Activated effector memory CD4-positive, alpha-beta T cell treated with Interleukin-2 at 50 U/mL for 16 hours (primary cell): Measurements from ENCODE around the gene AHCTF1.
"Not testable (repeated sequence)": the region's sequence is repeated elsewhere in the genome, so short reads cannot be mapped to it uniquely, and the experiment has no call there.

Experiments
- DNase-seq: peaks from one replicate; pipeline ENCODE4 v3.0.0-alpha.2; 2020

The AHCTF1 gene

DNA sequence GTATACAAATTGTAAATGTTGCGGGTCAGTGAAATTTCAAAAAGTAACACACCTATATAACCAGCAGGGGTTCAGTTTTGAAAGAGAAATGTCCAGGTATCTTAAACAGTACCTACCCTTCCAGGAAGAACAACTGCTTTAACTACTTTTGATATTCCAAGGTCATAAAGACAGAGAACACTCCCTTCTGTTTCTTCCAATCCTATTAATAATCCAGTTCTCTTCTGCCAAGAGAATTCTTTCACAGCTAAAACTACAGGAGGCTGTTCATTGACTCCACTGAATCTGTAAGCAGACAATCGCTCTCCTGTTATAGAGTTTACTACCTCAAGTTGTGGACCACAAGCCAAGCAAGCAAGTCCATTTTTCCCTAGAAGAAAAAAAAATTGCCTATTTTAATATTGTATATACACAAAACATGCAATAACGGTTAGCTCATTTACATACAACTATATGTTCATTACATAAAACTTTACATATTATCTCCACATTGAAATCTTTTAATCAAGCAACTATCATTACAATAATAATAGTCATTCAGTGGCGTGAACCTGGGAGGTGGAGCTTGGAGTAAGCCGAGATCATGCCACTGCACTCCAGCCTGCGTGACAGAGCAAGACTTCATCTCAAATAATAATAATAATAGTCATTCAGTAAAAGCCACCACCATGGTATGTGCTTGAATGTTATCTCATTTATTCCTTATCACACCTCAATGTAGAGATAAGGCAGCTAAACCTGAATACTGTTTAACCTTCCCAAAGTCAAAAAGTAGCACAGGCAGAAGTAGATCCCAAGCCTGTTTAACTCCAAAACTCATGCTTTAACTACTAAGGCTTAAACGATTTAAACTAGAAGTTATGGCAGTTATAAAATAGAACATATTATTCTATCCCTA is 15.5 kb downstream of the AHCTF1 start:
- DNase-seq = not testable (repeated sequence)

DNA sequence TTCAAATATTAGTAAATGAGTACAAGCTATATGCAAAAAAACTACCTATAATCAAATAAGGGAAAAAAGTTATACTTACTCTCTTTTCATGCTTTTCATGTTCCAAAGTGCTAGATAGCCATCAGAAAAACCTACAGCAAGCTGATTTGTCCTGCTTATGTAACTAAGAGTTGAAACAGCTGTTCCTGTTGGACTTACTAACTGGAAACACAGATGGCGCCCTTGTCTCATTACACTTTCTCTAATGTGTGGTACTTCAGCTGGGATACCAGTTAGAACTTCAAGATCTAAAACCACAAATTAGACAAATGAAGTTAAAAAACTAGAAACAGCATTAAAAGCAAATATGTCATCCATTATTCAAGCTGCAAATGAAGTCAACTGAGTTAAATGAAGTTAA is 24.3 kb downstream of the AHCTF1 start:
- DNase-seq = no peak

DNA sequence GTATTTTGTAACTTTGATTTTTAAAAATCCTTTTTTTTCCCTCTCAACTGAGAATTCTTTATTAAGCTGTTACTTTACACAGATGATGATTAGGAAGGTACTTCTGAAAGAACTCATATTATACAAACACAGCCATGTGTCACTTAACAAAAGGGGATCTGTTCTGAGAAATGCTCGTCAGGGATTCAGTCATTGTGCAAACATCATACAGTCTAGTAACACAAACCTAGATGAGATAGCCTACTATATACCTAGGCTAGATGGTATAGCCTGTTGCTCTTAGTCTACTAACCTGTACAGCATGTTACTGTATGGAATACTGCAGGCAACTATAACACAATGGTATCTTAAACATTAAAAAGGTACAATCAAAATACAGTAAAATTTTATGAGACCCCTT is 24.9 kb downstream of the AHCTF1 start:
- no peak for DNase-seq

DNA sequence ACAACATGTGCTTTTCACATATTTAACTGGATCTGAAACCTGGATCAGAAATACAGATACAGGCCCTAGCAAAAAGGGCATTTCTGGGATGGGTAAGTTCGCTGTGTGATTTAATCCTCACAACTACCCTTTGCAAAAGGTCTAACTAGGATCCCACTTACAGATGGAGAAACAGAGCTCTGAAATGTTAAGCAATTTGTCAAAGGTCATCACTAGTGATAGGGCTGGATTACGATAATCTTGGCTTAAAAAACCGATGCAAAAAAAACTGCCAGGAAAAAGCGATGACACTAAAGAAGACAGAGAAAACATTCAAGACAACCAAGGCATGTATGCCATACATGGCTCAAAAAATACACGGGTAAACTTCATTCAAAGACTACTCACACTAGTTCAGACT is 29.9 kb downstream of the AHCTF1 start:
- DNase-seq = no peak

DNA sequence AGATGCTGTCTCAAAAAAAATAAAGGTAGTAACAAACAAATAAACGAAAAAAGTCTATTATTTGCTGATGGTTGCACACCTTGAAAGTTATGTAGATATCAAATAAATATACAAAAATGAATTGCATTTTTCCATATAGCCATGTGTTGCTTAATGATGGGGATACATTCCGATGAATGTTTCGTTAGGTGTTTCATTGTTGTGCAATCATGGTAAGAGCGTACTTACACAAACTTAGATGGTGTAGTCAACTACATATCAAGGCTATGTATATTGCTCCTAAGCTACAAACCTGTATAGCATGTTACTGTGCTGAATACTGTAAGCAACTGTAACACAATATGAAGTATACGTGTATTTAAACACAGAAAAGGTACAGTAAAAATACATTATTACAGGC is 34.4 kb downstream of the AHCTF1 start:
- DNase-seq = no peak

DNA sequence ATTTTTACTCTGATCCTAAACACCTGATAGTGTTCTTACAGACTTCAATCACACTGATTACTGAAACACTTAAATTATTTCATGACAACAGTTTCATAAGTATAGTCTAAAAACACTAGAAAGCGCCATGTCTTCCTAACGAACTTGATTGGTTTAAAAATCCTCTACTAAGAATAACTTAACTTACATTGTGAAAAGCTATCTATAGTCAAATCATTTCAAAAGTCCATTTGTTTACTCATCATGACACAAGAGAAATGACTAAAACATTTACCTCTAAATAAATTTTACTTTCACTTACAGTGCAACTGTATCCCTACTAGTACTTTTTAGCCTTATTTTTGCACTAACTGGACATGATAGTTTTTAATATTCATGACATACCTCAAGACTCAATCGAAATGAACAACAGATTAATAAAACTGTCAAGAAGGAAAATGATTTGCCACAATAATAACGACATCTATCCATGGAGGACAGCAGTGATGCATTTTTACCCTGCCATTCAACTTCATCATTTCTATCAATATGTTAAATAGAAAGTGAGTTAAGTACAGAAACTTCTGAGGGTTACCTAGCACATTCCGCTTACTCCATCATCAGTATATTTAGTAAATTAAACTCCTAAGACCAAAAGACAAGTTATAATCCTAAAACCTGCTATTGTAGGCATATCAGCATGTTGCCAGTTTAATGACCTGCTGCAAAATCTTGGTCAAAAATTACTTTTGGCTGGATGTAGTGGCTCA is 38.4 kb downstream of the AHCTF1 start:
- no peak for DNase-seq

DNA sequence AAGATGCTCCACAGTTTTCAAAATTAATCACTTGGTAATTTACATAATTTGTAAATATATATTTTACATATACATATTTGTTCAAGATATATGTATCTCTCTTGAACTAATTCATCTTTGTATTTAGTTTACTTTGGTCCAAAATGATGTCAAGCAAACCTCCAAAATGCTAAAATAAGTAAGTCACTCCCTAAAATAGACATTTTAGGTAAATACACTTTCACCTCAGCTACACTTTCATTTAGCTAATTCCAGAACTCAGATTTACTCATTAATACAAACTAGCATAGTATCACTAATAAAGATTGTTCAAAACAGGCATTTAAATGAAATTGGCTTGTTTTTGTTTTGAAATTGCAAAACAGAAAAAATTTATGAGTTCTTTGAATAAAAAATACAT is 40.6 kb downstream of the AHCTF1 start:
- no peak for DNase-seq

DNA sequence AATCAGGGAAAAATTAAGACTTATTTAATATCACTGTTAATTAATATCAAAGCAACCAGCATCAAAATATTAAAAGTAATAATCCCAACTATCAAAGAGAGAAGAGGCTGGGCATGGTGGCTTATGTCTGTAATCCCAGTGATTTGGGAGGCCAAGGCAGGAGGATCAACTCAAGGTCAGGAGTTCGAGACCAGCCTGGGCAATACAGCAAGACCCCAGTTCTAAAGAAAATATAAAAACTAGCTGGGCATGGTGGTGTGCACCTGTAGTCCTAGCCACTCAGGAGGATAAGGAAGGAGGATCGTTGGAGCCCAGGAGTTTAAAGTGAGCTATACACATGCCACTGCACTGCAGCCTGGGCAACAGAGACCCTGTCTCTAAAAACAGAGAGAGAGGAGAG is 43.2 kb downstream of the AHCTF1 start:
- no peak for DNase-seq

DNA sequence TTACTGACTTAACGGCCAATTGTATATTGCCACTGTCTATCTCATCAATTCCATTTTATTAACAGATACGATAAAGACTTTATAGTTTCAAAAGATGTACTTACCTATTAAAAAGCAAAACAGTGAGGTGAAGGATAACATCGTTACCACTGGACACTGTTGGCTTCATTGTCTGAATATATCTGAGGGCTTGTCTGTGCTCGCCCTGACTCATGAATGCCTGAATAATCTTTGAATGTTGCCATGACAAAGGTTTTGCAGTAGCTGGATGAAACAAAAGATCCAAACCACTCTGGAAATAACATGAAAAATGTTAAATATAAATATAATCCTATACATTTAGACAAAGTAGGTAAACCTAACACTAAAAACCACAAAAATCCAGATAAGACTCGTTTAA is 46.4 kb downstream of the AHCTF1 start:
- not testable (repeated sequence) for DNase-seq

DNA sequence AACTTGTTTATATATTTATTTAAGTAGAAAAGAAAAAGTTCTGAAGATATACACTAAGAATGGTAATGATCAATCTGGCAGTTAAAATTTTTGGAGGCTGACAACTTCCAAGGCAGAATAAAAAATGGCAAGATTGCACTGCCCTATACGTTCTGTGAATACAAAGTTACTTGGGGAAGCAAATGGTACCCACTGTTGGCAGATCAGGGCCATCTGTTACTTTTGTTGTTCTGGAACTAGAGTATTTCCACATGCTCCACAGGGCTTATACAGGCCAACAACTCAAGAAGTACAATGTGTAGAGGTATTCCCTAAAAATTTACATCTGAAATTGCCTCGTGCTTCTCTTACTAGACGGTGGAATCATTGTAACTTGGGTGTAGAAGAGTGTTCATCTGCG is 53.2 kb downstream of the AHCTF1 start:
- DNase-seq = no peak

DNA sequence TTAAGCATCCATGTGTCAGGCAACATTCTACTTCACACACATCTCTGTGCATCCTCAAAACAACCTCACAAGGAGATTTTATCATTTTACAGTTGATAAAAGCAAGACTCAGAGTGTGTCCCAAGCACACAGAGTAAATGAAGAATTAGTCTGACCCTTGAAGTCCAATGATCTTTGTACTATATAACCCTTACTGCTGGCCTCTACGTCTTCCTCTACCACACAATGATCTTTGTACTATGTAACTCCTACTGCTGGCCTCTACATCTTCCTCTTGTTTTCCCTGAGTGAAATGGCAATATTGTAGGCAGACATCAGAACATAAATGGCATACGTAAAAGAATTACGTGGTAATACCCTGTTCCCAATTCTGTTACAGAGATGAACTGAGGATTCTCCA is 55.3 kb downstream of the AHCTF1 start:
- DNase-seq = no peak

DNA sequence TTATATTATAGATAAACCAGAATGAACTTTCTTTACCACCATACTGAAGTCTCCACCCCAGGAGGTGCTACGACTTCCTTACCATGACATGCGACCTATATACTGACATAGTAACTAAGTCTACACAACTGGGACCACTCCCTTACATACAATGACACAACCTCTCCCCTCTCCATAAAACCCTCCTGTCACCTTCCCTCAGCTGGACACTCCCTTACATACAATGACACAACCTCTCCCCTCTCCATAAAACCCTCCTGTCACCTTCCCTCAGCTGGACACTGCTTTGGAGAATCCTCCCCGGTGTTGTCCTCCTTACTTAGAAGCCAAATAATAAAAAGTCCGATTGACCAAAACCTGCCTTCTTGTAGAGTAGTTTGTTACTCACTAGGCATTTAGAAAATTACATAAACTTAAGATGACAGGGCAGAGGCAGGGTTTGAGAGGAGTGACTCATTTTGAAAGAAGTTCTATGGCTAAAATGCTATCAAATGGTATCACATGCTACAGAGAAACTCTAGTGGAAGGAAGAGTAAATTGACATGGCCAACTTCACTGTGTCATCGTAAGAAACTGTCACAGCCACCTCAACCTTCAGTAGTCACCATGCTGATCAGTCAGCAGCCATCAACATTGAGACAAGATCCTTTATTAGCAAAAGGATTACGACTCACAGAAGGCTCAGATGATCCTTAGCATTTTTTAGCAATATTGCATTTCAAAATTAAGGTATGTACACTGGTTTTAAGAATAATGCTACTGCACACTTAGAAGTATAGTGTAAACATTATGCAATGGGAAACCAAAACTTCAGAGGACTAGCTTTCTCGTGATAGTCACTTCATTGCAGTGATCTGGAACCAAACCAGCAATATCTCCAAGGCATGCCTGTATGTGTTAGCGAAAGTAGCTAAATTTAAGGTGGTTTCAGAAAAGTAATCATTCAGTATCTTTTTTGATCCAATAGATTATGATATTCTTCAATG is 56.4 kb downstream of the AHCTF1 start:
- no peak for DNase-seq

DNA sequence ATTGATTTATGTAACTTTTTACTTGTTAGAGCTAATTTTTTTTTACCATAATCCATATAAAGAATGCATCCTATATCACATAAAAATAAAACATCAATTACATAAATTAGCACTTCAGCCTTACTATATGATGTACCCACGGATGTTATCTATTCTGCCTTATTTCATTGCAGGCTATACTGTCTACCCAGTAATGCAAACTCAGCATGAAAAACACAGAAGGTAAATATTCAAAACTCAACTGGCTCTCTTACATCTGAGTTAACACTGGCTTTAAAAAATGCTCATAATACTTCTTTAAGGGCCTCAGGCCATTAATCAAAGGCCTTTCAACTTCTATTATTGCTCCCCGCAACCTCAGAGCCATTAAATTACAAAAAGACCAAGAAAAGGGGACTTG is 65.8 kb downstream of the AHCTF1 start:
- DNase-seq = no peak

DNA sequence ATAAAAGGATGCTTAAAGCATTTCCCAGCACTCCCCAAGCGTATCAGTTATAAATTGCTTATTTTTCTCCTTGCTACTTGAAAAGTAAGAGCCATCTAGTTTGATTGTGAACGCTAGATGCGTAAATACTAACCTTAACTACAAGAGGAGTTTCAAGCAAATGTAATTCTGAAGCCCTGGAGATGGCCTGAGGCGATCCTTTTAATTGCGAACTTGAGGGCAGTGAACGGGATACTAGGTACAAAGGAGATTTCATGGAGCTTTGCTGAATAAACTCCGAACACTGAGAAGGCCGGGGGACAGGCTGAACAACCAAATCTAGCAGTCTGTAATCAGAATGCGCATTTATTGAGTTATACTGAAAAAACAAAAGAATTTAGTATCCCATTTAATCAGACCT is 68.0 kb downstream of the AHCTF1 start:
- DNase-seq = not testable (repeated sequence)

DNA sequence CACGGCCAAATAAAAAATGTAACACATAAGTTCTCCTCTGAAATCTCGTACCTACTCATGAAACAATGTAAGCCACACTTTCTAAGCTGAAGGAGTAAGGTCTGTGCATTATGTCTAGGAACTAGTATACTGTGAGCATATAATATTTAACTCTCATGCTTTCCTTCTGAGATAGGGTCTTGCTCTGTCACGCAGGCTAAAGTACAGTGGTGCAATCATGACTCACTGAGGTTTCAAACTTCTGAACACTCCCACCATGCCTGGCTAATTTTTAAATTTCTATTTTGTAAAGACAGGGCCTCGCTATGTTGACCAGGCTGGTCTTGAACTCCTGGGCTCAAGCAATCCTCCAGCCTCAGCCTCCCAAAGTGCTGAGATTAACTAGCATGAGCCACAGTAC is 71.3 kb downstream of the AHCTF1 start:
- DNase-seq = no peak

DNA sequence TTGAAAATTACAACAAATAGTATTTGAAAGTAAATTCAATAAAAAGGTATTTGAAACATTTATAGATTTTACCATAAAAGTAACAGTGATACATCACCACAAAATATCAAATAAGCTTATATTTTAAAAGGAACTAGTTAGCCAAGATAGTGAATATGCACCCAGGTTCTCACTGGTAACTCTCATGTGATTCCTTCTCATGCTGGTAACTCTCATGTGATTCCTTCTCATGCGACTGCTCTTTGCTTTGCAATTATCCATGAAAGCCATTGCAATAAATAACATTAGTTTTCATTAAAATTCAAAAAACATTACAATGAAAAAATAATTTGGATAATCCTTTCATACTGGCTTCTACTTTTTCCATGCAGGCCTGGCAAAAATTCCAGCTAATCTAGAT is 75.4 kb downstream of the AHCTF1 start:
- no peak for DNase-seq

DNA sequence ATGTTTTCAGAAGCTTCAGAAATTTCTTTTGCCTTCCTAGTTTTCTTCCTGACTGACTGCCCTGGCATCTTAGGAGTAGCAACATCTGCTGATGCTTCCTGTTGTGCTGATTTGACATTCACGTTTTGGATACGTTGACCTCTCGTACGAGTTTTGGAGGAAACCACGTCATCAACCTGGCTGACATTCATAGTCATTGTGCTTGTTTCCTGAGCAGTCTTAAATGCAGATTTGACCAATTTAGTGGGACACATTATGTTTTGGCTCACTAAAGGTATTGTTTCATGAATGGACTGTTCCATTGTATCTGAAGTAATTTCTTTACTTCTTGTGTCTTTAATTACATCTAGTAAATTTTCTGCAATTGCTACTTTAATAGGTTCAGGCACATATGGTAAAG is 81.1 kb downstream of the AHCTF1 start:
- DNase-seq = not testable (repeated sequence)

DNA sequence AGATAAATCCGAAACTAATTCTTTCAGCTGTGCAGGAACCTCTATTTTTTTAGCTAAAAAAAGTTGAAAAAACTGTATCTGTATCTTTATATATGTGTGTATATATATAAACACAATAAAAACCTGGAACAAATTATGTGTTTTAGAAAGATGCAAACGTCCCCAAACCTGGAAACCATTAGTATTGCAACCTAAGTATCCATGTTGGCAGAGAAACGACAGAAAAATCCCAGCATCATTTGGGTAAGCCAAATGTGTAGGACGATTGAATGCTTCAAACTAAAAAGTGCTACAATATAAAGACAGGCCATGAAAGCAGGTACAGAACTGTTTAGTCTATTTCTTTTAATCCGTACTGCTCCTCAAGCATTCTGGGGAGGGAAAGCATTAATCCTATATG is 87.9 kb downstream of the AHCTF1 start:
- DNase-seq = no peak

DNA sequence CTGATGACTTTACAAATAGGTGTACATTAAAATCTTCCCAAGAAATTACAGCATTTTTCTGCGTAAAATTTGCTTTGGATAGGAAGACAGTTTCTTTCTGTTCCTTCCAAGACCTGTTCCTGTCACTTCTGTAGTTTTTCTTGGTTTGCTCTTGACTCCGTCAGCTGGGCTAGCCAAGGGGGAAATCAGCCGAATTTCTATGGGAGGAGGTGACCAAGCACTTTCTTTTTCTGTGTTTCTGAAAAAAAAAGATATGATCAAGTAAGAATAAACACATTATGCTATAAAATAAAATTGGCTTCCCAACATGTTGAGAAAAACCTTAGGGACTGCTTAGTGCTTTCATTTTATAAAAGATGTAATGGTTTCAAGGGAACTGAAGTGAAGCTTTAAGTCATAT is 91.0 kb downstream of the AHCTF1 start:
- DNase-seq = not testable (repeated sequence)

DNA sequence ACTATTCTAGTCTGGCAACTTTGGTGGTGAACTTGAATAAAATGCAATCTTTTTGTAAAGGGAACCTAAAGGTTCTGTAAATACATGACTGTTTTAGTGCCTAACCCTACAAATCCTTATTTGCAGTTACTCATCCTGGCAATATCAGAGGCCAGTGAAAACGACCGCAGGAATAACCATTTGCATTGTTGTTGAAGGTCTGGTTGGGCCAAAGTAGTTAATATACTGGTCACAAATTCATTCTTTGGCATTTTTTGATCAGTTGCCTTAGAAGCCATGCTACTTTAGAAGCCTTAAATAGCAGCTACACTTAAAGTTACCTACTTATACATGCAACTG is 93.7 kb downstream of the AHCTF1 start:
- no peak for DNase-seq

DNA sequence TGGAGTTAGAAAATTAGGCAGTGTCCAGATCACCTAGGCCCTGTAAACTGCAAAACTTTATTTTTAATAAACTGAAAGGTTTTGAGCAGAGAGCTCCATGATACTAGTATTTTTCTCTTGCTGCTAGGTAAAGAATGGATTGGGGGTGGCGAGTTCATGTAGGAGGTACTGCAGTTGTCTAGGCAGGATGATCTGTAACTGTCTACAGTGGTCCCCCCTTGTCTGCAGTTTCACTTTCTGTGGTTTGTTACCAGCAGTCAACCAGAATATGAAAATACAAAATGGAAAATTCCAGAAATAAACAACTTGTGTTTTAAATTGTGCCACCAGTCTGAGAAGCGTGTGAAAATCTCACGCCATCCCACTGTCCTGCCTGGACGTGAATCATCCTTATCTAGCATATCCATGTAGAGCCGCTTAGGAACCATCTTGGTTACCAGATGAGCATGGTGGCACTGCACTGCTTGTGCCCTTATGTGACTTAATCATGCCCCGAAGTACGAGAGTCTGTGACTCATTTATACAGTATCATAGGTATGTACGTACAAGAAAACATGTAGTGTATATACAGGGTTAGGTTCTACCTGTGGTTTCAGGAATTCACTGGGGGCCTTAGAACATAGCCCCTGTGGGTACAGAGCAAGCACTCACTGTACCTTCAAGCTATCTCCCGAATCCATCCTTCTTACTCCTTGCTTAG is 94.2 kb downstream of the AHCTF1 start:
- no peak for DNase-seq

DNA sequence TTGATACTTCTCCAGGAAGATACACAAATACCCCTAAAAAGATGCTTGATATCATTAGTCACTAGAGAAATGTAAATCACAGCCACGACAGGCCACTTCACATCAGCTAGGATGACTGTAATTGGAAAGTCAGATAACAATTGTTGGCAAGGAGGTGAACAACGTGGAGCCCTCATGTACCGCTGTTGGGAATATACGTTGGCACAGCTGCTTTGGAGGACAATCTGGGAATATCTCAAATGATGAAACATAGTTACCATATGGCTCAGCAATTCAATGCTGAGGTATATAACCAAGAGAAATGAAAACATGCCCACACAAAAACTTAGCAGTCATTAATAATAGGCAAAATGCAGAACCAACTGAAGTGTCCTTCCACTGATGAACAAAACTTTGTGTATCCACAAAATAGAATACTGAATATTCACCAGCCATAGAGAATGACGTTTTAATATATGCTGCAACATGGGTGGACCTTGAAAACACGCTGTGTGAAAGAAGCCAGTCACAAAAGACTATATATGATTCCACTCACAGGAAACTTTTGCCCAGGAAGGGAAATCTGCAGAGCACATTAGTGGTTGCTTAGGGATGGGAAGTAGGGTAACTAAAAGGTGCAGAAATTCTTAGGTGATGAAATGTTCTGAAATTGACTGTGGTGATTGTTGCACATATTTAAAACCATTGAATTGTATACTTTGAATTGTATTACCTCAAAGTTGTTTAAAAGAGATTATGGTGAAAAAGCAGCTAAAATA is 95.4 kb downstream of the AHCTF1 start:
- DNase-seq = no peak
